ENCODE results near the gene KIR2DL1.
"Not testable (repeated sequence)": the region's sequence is repeated elsewhere in the genome, so short reads cannot be mapped to it uniquely, and the experiment has no call there.

Gene KIR2DL1

DNA sequence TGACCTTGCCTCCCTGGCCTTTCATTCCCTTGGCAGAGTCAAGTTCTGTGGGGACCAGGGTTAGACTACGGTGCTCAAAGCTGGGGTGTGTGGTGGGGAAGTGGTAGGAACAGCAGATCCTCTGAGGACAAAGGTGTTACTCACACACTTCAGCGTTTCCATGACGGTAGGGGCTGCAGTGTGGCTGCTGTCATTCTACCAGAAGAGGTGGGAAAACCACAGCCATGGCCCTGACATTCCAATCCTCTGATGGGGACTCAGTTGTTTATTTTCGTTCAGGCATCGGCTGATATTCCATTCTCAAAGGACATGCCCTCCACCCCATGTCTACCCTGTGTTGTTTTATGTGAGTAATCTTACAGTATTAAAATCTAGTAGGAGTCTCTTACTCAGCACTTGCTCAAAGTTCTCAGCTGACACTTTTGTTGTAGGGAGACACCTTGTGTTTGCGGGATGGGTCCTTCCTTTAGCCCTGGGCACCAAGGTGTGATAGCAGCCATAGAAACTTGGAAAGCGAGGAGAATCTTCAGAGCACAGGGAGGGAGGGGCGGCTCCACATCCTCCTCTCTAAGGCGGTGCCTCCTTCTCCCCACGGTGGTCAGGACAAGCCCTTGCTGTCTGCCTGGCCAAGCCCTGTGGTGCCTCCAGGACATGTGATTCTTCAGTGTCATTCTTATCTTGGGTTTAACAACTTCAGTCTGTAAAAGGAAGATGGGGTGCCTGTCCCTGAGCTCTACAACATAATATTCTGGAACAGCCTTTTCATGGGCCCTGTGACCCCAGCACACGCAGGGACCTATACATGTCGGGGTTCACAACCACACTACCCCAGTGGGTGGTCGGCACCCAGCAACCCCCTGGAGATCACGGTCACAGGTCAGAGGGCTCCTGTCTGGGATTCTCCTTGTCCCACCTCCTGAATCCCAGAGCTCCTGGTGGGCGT lies 1.7 kb downstream of the KIR2DL1 start:
- H3K9ac ChIP-seq (ENCODE audit: low read length); DNase-seq; H2BK12ac ChIP-seq (ENCODE audit: low read length in 2 of 2); H3K4me1 ChIP-seq (ENCODE audit: control insufficient read depth, insufficient read depth, low read depth, low read length); H3K18ac ChIP-seq (ENCODE audit: low read depth in 1 of 2, low read length in 2 of 2); H3K27ac ChIP-seq (ENCODE audit: low read length, poor library complexity, severe bottlenecking); H3K23ac ChIP-seq (ENCODE audit: low read length in 2 of 2); H3K4me2 ChIP-seq (ENCODE audit: low read length, poor library complexity, severe bottlenecking); H3K36me3 ChIP-seq (ENCODE audit: control insufficient read depth in 1 of 2, insufficient read depth in 2 of 2, low read depth in 1 of 2, low read length in 2 of 2); H3K14ac ChIP-seq (ENCODE audit: low read length in 2 of 2); H2BK120ac ChIP-seq (ENCODE audit: low read depth, low read length); H3K4ac ChIP-seq (ENCODE audit: low read depth in 1 of 2, low read length in 2 of 2); H2AK5ac ChIP-seq (ENCODE audit: low read length, severe bottlenecking); H3K27me3 ChIP-seq (ENCODE audit: control insufficient read depth in 1 of 2, insufficient read depth in 1 of 2, low read length in 2 of 2); H3K79me1 ChIP-seq (replicated peaks; ENCODE audit: low read length, poor library complexity, severe bottlenecking); H3K4me3 ChIP-seq (ENCODE audit: insufficient read depth in 1 of 2, low read depth in 1 of 2, low read length in 2 of 2); H4K91ac ChIP-seq (ENCODE audit: low read length); H3K9me3 ChIP-seq (ENCODE audit: control insufficient read depth, low read length); H4K8ac ChIP-seq (ENCODE audit: low read length); H2BK5ac ChIP-seq (ENCODE audit: low read depth, low read length, poor library complexity, severe bottlenecking); H2BK15ac ChIP-seq (ENCODE audit: low read depth, poor library complexity, severe bottlenecking); H2AFZ ChIP-seq (ENCODE audit: low read depth, low read length): not testable (repeated sequence)
- 67% methylated on average over 11 of the region's 15 CpGs for WGBS

DNA sequence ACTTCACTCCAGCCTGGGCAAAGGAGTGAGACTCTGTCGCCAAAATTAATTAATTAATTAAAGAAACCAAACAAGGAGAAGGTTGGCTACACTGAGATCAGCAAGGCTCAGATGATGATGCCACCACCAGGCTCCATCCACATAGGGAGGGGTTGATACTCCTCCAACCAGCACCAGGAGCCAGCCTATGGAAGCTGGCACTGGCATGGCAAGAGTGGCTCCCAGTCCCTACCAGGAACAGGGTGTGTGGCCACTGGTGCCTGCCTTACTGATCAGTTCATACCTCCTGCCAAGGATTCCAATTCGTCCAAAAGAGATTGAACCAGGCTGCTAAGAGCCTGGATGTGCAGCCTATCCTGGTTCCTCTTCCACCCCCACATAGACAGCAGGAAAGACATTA lies 3.1 kb downstream of the KIR2DL1 start:
- DNase-seq; H3K23ac ChIP-seq (ENCODE audit: low read length in 2 of 2); H3K9me3 ChIP-seq (ENCODE audit: control insufficient read depth, low read length): not testable (repeated sequence)

DNA sequence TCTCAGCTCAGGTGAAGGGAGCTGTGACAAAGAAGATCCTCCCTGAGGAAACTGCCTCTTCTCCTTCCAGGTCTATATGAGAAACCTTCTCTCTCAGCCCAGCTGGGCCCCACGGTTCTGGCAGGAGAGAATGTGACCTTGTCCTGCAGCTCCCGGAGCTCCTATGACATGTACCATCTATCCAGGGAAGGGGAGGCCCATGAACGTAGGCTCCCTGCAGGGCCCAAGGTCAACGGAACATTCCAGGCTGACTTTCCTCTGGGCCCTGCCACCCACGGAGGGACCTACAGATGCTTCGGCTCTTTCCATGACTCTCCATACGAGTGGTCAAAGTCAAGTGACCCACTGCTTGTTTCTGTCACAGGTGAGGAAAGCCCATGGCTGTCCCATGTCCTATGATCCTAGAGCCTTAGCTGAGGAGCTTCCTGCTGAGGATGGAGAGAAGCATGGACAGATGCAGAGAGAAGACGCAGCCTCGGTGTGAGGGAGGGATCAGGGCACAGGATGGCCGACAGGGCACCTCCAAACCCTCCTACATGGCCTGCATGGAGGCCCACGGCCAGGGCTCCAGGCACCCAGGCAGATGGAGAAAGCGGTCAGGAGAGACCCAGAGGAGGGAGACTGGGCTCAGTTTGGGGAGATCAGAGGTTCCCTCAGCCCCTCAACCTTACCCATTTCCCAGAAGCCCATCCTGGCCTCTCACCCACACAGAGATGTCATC lies 5.7 kb downstream of the KIR2DL1 start:
- not testable (repeated sequence) for H2BK5ac ChIP-seq (ENCODE audit: low read depth, low read length, poor library complexity, severe bottlenecking); H4K91ac ChIP-seq (ENCODE audit: low read length); H3K79me1 ChIP-seq (replicated peaks; ENCODE audit: low read length, poor library complexity, severe bottlenecking); H2BK12ac ChIP-seq (ENCODE audit: low read length in 2 of 2); H2AK5ac ChIP-seq (ENCODE audit: low read length, severe bottlenecking); H4K8ac ChIP-seq (ENCODE audit: low read length); H3K18ac ChIP-seq (ENCODE audit: low read depth in 1 of 2, low read length in 2 of 2); H3K27me3 ChIP-seq (ENCODE audit: control insufficient read depth in 1 of 2, insufficient read depth in 1 of 2, low read length in 2 of 2); H2BK15ac ChIP-seq (ENCODE audit: low read depth, poor library complexity, severe bottlenecking); H3K4me1 ChIP-seq (ENCODE audit: control insufficient read depth, insufficient read depth, low read depth, low read length); H3K4me3 ChIP-seq (ENCODE audit: insufficient read depth in 1 of 2, low read depth in 1 of 2, low read length in 2 of 2); H3K36me3 ChIP-seq (ENCODE audit: control insufficient read depth in 1 of 2, insufficient read depth in 2 of 2, low read depth in 1 of 2, low read length in 2 of 2); H2AFZ ChIP-seq (ENCODE audit: low read depth, low read length); H3K27ac ChIP-seq (ENCODE audit: low read length, poor library complexity, severe bottlenecking); H2BK120ac ChIP-seq (ENCODE audit: low read depth, low read length); H3K9ac ChIP-seq (ENCODE audit: low read length); H3K14ac ChIP-seq (ENCODE audit: low read length in 2 of 2); DNase-seq; H3K4me2 ChIP-seq (ENCODE audit: low read length, poor library complexity, severe bottlenecking); H3K4ac ChIP-seq (ENCODE audit: low read depth in 1 of 2, low read length in 2 of 2); H3K9me3 ChIP-seq (ENCODE audit: control insufficient read depth, low read length); H3K23ac ChIP-seq (ENCODE audit: low read length in 2 of 2)
- WGBS, result 59% methylated on average over 9 of the region's 12 CpGs

More for the DNA sequence above, 3.1 kb downstream of the KIR2DL1 start:
- not testable (repeated sequence) for H3K9ac ChIP-seq (ENCODE audit: low read length); H2BK5ac ChIP-seq (ENCODE audit: low read depth, low read length, poor library complexity, severe bottlenecking); H3K79me1 ChIP-seq (replicated peaks; ENCODE audit: low read length, poor library complexity, severe bottlenecking); H3K14ac ChIP-seq (ENCODE audit: low read length in 2 of 2); H3K18ac ChIP-seq (ENCODE audit: low read depth in 1 of 2, low read length in 2 of 2); H2BK120ac ChIP-seq (ENCODE audit: low read depth, low read length); H2AK5ac ChIP-seq (ENCODE audit: low read length, severe bottlenecking); H3K4me1 ChIP-seq (ENCODE audit: control insufficient read depth, insufficient read depth, low read depth, low read length); H3K4ac ChIP-seq (ENCODE audit: low read depth in 1 of 2, low read length in 2 of 2); H2BK15ac ChIP-seq (ENCODE audit: low read depth, poor library complexity, severe bottlenecking); H3K4me2 ChIP-seq (ENCODE audit: low read length, poor library complexity, severe bottlenecking); H3K4me3 ChIP-seq (ENCODE audit: insufficient read depth in 1 of 2, low read depth in 1 of 2, low read length in 2 of 2); H4K8ac ChIP-seq (ENCODE audit: low read length); H2BK12ac ChIP-seq (ENCODE audit: low read length in 2 of 2); H3K27ac ChIP-seq (ENCODE audit: low read length, poor library complexity, severe bottlenecking); H4K91ac ChIP-seq (ENCODE audit: low read length); H3K36me3 ChIP-seq (ENCODE audit: control insufficient read depth in 1 of 2, insufficient read depth in 2 of 2, low read depth in 1 of 2, low read length in 2 of 2); H3K27me3 ChIP-seq (ENCODE audit: control insufficient read depth in 1 of 2, insufficient read depth in 1 of 2, low read length in 2 of 2); H2AFZ ChIP-seq (ENCODE audit: low read depth, low read length)
- 16% methylated on average over 2 of the region's 2 CpGs for WGBS

DNA sequence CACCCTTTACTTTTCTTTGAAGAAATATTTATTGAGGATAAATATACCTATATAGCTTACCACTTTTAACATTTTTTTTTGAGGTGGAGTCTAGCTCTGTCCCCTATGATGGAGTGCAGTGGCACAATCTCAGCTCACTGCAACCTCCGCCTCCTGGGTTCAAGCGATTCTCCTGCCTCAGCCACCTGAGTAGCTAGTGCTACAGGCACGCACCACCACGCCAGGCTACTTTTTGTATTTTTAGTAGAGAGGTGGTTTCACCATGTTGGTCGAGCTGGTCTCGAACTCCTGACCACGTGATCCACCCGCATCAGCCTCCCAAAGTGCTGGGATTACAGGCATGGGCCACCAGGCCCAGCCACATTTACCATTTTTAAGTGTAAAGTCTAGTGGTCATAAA lies 6.2 kb downstream of the KIR2DL1 start:
- H3K4ac ChIP-seq (ENCODE audit: low read depth in 1 of 2, low read length in 2 of 2); H3K9ac ChIP-seq (ENCODE audit: low read length); H3K4me1 ChIP-seq (ENCODE audit: control insufficient read depth, insufficient read depth, low read depth, low read length); H3K4me3 ChIP-seq (ENCODE audit: insufficient read depth in 1 of 2, low read depth in 1 of 2, low read length in 2 of 2); DNase-seq; H4K91ac ChIP-seq (ENCODE audit: low read length); H2AFZ ChIP-seq (ENCODE audit: low read depth, low read length); H2BK12ac ChIP-seq (ENCODE audit: low read length in 2 of 2); H3K27ac ChIP-seq (ENCODE audit: low read length, poor library complexity, severe bottlenecking); H3K36me3 ChIP-seq (ENCODE audit: control insufficient read depth in 1 of 2, insufficient read depth in 2 of 2, low read depth in 1 of 2, low read length in 2 of 2); H3K9me3 ChIP-seq (ENCODE audit: control insufficient read depth, low read length); H2BK5ac ChIP-seq (ENCODE audit: low read depth, low read length, poor library complexity, severe bottlenecking); H3K27me3 ChIP-seq (ENCODE audit: control insufficient read depth in 1 of 2, insufficient read depth in 1 of 2, low read length in 2 of 2); H3K79me1 ChIP-seq (replicated peaks; ENCODE audit: low read length, poor library complexity, severe bottlenecking); H2AK5ac ChIP-seq (ENCODE audit: low read length, severe bottlenecking); H3K14ac ChIP-seq (ENCODE audit: low read length in 2 of 2); H3K4me2 ChIP-seq (ENCODE audit: low read length, poor library complexity, severe bottlenecking); H3K23ac ChIP-seq (ENCODE audit: low read length in 2 of 2); H3K18ac ChIP-seq (ENCODE audit: low read depth in 1 of 2, low read length in 2 of 2); H2BK15ac ChIP-seq (ENCODE audit: low read depth, poor library complexity, severe bottlenecking); H4K8ac ChIP-seq (ENCODE audit: low read length); H2BK120ac ChIP-seq (ENCODE audit: low read depth, low read length): not testable (repeated sequence)
- WGBS, result 80% methylated on average over 4 of the region's 8 CpGs
